CD4-positive, alpha-beta T cell (primary cell): Measurements from ENCODE around the gene MBNL1. TPM values are rescaled to one million over a fixed set of nuclear protein-coding genes. Genes with fewer than 3 reads are reported as not detected.

Source experiments
- ATAC-seq: fragments of 200-7000 bp; cut with Tn5 transposase; one replicate; pipeline ENCODE4 v1.10.0; 2022; ENCODE audit warnings: mild to moderate bottlenecking; ENCODE audit not compliant: poor library complexity
- CTCF ChIA-PET: fragments of 350-600 bp; sonication (Branson Sonifier 250); formaldehyde crosslinking; loops from one replicate; lab custom pipeline; 2021; ENCODE audit warnings: antibody characterized with exemption, inconsistent platforms; lab: Charles Lee
- POLR2A ChIA-PET: fragments of 350-600 bp; sonication (Branson Sonifier 250); formaldehyde crosslinking; loops from one replicate; lab custom pipeline; 2021; ENCODE audit warnings: antibody characterized with exemption, inconsistent platforms; lab: Charles Lee
- DNase-seq, 14 experiments: peaks; one replicate each; pipeline ENCODE4 v3.0.0-alpha.2; 2013 to 2020; ENCODE audit warnings: mixed read lengths in 2 of 14
- H3K27ac ChIP-seq, 2 donors: one replicate each; pipeline versions ENCODE4 v1.5.1 to v1.7.0; 2013; ENCODE audit warnings: low read length in 2 of 2, low read depth in 1 of 2, mild to moderate bottlenecking in 1 of 2
- H3K27me3 ChIP-seq, 2 experiments: 1 replicate in 1 of 2; 2 replicates in 1 of 2; pipeline versions ENCODE4 v1.6.1 to v1.7.0; 2013; ENCODE audit warnings: low read length in 2 of 2, control low read depth in 1 of 2, mild to moderate bottlenecking in 1 of 2, moderate library complexity in 1 of 2; ENCODE audit not compliant: insufficient read depth in 2 of 2, control insufficient read depth in 1 of 2
- H3K36me3 ChIP-seq: one replicate; pipeline ENCODE4 v1.6.1; 2013; ENCODE audit warnings: low read length, control low read depth; ENCODE audit not compliant: insufficient read depth
- H3K4me1 ChIP-seq: one replicate; pipeline ENCODE4 v1.6.1; 2013; ENCODE audit warnings: low read length, control low read depth; ENCODE audit not compliant: insufficient read depth
- H3K4me3 ChIP-seq: one replicate; pipeline ENCODE4 v1.5.1; 2013; ENCODE audit warnings: mild to moderate bottlenecking, low read length, moderate library complexity
- H3K9me3 ChIP-seq, 2 experiments: 1 replicate in 1 of 2; 2 replicates in 1 of 2; pipeline versions ENCODE4 v1.6.1 to v1.7.0; 2013; ENCODE audit warnings: low read length in 2 of 2, mild to moderate bottlenecking in 2 of 2, control low read depth in 1 of 2, moderate library complexity in 1 of 2; ENCODE audit not compliant: control insufficient read depth in 1 of 2, insufficient read depth in 1 of 2
- H3K27ac Mint-ChIP-seq: one replicate; pipeline ENCODE4 v1.8.0; 2020; ENCODE audit warnings: mixed read lengths
- H3K27me3 Mint-ChIP-seq: one replicate; pipeline ENCODE4 v1.8.0; 2021; ENCODE audit warnings: mixed read lengths
- H3K36me3 Mint-ChIP-seq: one replicate; pipeline ENCODE4 v1.8.0; 2021; ENCODE audit warnings: low read depth, mixed read lengths
- H3K4me1 Mint-ChIP-seq: one replicate; pipeline ENCODE4 v1.8.0; 2021; ENCODE audit warnings: low read depth, mixed read lengths
- H3K4me3 Mint-ChIP-seq: one replicate; pipeline ENCODE4 v1.8.0; 2020; ENCODE audit warnings: mild to moderate bottlenecking, mixed read lengths
- H3K9me3 Mint-ChIP-seq: one replicate; pipeline ENCODE4 v1.8.0; 2020; ENCODE audit warnings: mixed read lengths
- CTCF ChIP-seq: fragments of 200-600 bp; IDR thresholded peaks from one replicate; pipeline ENCODE4 v1.8.0; 2022; ENCODE audit warnings: antibody characterized with exemption, mild to moderate bottlenecking
- intact Hi-C, 2 experiments: fragments of 100-400 bp; cut with DNase I in 1 of 2; cut with micrococcal nuclease in 1 of 2; formaldehyde crosslinking; loops; one replicate each; pipeline versions ENCODE4 v1.15.1 to v1.9.0; 2023 to 2025; cut with DNase I, micrococcal nuclease
- total RNA-seq, 174 experiments: library from RNA in 2 of 174; stranded (reverse) in 2 of 174; gene quantifications; one replicate each; pipeline ENCODE4 v1.2.3 and lab custom pipeline; 2021 to 2026

Gene MBNL1
- total RNA-seq, 2 experiments from 2014 or later, result 551 to 561 TPM

GRCh38 chr3:152402695-152403451 is 134.1 kb downstream of the MBNL1 start:
- Histone ChIP-seq H3K9me3 (no peaks in the 10 kb centered on the region), H3K27ac (peak overlapping the region; percentile 51 to 56), H3K4me3 (no peak overlapping the region), H3K4me1 (peaks cover 27% of the 10 kb centered on the region), H3K27me3 (no peaks in the 10 kb centered on the region), H3K36me3 (peaks cover 35% of the 10 kb centered on the region)
- intact Hi-C loops, result loop anchor here in 1 of 2 experiments (5.0 kb wide), 2 partner anchors 39 to 41 kb away; no protein-coding TSS in a partner anchor
- Mint-ChIP-seq H3K4me1 (peaks cover 96% of the 10 kb centered on the region), H3K27me3 (no peaks in the 10 kb centered on the region), H3K4me3 (peak overlapping the region; percentile 55), H3K9me3 (no peaks in the 10 kb centered on the region), H3K36me3 (peaks cover 88% of the 10 kb centered on the region), H3K27ac (peak overlapping the region; percentile 91)
- peak in 5 of 14 experiments; percentile 11 to 79 (median 22) for DNase-seq
- POLR2A ChIA-PET, result interaction anchor here (0.6 to 2.0 kb wide), 4 partner anchors 10 to 369 kb away, joined by 3 to 6 read pairs (median 4); no protein-coding TSS in a partner anchor
- TF ChIP-seq CTCF, result no peak
- CTCF ChIA-PET, result interaction anchor here (0.8 to 1.4 kb wide), 2 partner anchors 16 to 84 kb away, joined by 3 to 5 read pairs; no protein-coding TSS in a partner anchor
- peak; percentile 86 for ATAC-seq

- no peak for ATAC-seq
- H3K27me3 ChIP-seq, result no peaks in the 10 kb centered on the region
- H3K4me1 ChIP-seq, result peaks cover 29% of the 10 kb centered on the region
- H3K4me3 ChIP-seq, result no peak overlapping the region
- H3K4me3 Mint-ChIP-seq, result peak overlapping the region; percentile 55
- peaks cover 90% of the 10 kb centered on the region for H3K36me3 Mint-ChIP-seq
- H3K4me1 Mint-ChIP-seq, result peaks cover 98% of the 10 kb centered on the region
- H3K9me3 ChIP-seq, result no peaks in the 10 kb centered on the region
- intact Hi-C loops, result loop anchor here in 1 of 2 experiments (5.0 kb wide), 2 partner anchors 39 to 41 kb away; no protein-coding TSS in a partner anchor
- H3K27ac ChIP-seq, result peak overlapping the region in 1 of 2 donors; percentile 51
- H3K36me3 ChIP-seq, result peaks cover 36% of the 10 kb centered on the region
- no peak for DNase-seq
- CTCF ChIA-PET, result interaction anchor here (0.8 to 1.4 kb wide), 2 partner anchors 17 to 85 kb away, joined by 3 to 5 read pairs; no protein-coding TSS in a partner anchor
- peak overlapping the region; percentile 91 for H3K27ac Mint-ChIP-seq
- no peaks in the 10 kb centered on the region for H3K27me3 Mint-ChIP-seq
- H3K9me3 Mint-ChIP-seq, result no peaks in the 10 kb centered on the region
- POLR2A ChIA-PET, result interaction anchor here (0.6 to 2.0 kb wide), 2 partner anchors 9 to 369 kb away, joined by 4 to 5 read pairs; no protein-coding TSS in a partner anchor
- no peak for TF ChIP-seq CTCF
Observed at GRCh38 chr3:152403632-152404066, 134.9 kb downstream of the MBNL1 start.

- Histone ChIP-seq H3K36me3 (peaks cover 41% of the 10 kb centered on the region), H3K27ac (no peak overlapping the region), H3K4me1 (peaks cover 26% of the 10 kb centered on the region), H3K4me3 (no peak overlapping the region), H3K9me3 (no peaks in the 10 kb centered on the region), H3K27me3 (no peaks in the 10 kb centered on the region)
- no peak for TF ChIP-seq CTCF
- H3K36me3 Mint-ChIP-seq, result peaks cover 80% of the 10 kb centered on the region
- H3K27me3 Mint-ChIP-seq, result no peaks in the 10 kb centered on the region
- ChIA-PET CTCF (no interaction called here), POLR2A (no interaction called here)
- ATAC-seq (no peak), DNase-seq (no peak)
- no peaks in the 10 kb centered on the region for H3K9me3 Mint-ChIP-seq
- no peak overlapping the region for H3K4me3 Mint-ChIP-seq
- intact Hi-C loops, result loop anchor here in 1 of 2 experiments (5.0 kb wide), 2 partner anchors 37 to 43 kb away; no protein-coding TSS in a partner anchor
- peak overlapping the region; percentile 91 for H3K27ac Mint-ChIP-seq
- H3K4me1 Mint-ChIP-seq, result peaks cover 89% of the 10 kb centered on the region
Observed at GRCh38 chr3:152404976-152405375, 136.2 kb downstream of the MBNL1 start.
